H54 (cell line): ENCODE data around the gene PIF1.
"Not testable (repeated sequence)": the region's sequence is repeated elsewhere in the genome, so short reads cannot be mapped to it uniquely, and the experiment has no call there.

ENCODE experiments used
- DNase-seq: peaks from one replicate; pipeline ENCODE4 v3.0.0; 2011; ENCODE audit warnings: low spot score, mixed read lengths; ENCODE audit not compliant: insufficient read length
- FAIRE-seq: peaks from 3 replicates; lab custom pipeline; 2011; peaks lifted over from hg19 to GRCh38; lab: Jason Lieb, UNC
- POLR2A ChIP-seq: IDR thresholded peaks from 2 replicates; pipeline ENCODE4 v1.6.1; 2011; ENCODE audit warnings: low read depth, mild to moderate bottlenecking, low read length

PIF1 gene

GRCh38 chr15:64809649-64810496 is 15.6 kb downstream of the PIF1 start:
- no peak for TF ChIP-seq POLR2A
- FAIRE-seq (no peak), DNase-seq (peak; percentile 77)

- FAIRE-seq = no peak
- TF ChIP-seq POLR2A = no peak
- no peak for DNase-seq
Measured at GRCh38 chr15:64808785-64809453, 16.5 kb downstream of the PIF1 start.

- TF ChIP-seq POLR2A = no peak
- DNase-seq = no peak
- no peak for FAIRE-seq
Measured at GRCh38 chr15:64807751-64808222, 17.7 kb downstream of the PIF1 start.

GRCh38 chr15:64807051-64807749 is 18.2 kb downstream of the PIF1 start:
- DNase-seq (no peak), FAIRE-seq (no peak)
- no peak for TF ChIP-seq POLR2A

GRCh38 chr15:64806509-64806908 is 18.9 kb downstream of the PIF1 start:
- TF ChIP-seq POLR2A = no peak
- FAIRE-seq = no peak
- no peak for DNase-seq

GRCh38 chr15:64804619-64805018 is 20.8 kb downstream of the PIF1 start:
- no peak for TF ChIP-seq POLR2A
- DNase-seq (no peak), FAIRE-seq (no peak)

- FAIRE-seq (no peak), DNase-seq (no peak)
- TF ChIP-seq POLR2A = no peak
Measured at GRCh38 chr15:64803526-64803925, 21.9 kb downstream of the PIF1 start.

- no peak for FAIRE-seq
- TF ChIP-seq POLR2A = no peak
Measured at GRCh38 chr15:64800476-64800875, 25.0 kb downstream of the PIF1 start.

GRCh38 chr15:64798905-64799304 is 26.5 kb downstream of the PIF1 start:
- DNase-seq, FAIRE-seq: not testable (repeated sequence)

More at GRCh38 chr15:64800476-64800875, 25.0 kb downstream of the PIF1 start:
- no peak for DNase-seq

- DNase-seq, FAIRE-seq: not testable (repeated sequence)
Measured at GRCh38 chr15:64795921-64796320, 29.5 kb downstream of the PIF1 start.

GRCh38 chr15:64795299-64795698 is 30.1 kb downstream of the PIF1 start:
- not testable (repeated sequence) for FAIRE-seq, DNase-seq

- TF ChIP-seq POLR2A = no peak
- no peak for DNase-seq
- FAIRE-seq = no peak
Measured at GRCh38 chr15:64792282-64792681, 33.2 kb downstream of the PIF1 start.

GRCh38 chr15:64791401-64791800 is 34.0 kb downstream of the PIF1 start:
- FAIRE-seq = no peak
- TF ChIP-seq POLR2A = no peak
- no peak for DNase-seq

- FAIRE-seq (no peak), DNase-seq (no peak)
- no peak for TF ChIP-seq POLR2A
Measured at GRCh38 chr15:64783796-64784195, 41.7 kb downstream of the PIF1 start.

- TF ChIP-seq POLR2A = no peak
- DNase-seq (no peak), FAIRE-seq (no peak)
Measured at GRCh38 chr15:64782751-64783150, 42.7 kb downstream of the PIF1 start.
